A673 (cell line): Measurements from ENCODE around the gene KANSL1. TPM values are rescaled to one million over a fixed set of nuclear protein-coding genes. Genes with fewer than 3 reads are reported as not detected.

Experiments
- BruUV-seq: library from RNA; stranded (reverse); fragments of 400-500 nt; replicated peaks from 2 replicates; lab custom pipeline; 2021; lab: Mats Ljungman, UMichigan
- CTCF ChIA-PET: fragments of 300-600 bp; sonication (Branson Sonifier 250); formaldehyde crosslinking; loops from one replicate; lab custom pipeline; 2022; ENCODE audit warnings: antibody characterized with exemption; lab: Charles Lee
- POLR2A ChIA-PET: fragments of 300-600 bp; sonication (Branson Sonifier 250); formaldehyde crosslinking; loops from one replicate; lab custom pipeline; 2022; ENCODE audit warnings: antibody characterized with exemption; ENCODE audit not compliant: low non-redundant PET; lab: Charles Lee
- DNase-seq: peaks from one replicate; pipeline ENCODE4 v3.0.0-alpha.2; 2015; ENCODE audit warnings: low spot score
- H3K27ac ChIP-seq: fragments of 200-600 bp; sonication (generic); 2 replicates; pipeline ENCODE4 v1.5.1; 2016; ENCODE audit warnings: mixed run types, low read depth, mild to moderate bottlenecking, mixed read lengths, antibody characterized with exemption, low read length; ENCODE audit not compliant: poor library complexity, severe bottlenecking
- H3K27me3 ChIP-seq: fragments of 200-600 bp; sonication (generic); replicated peaks from 2 replicates; pipeline ENCODE4 v1.6.1; 2017; ENCODE audit warnings: mixed run types, low read depth, mild to moderate bottlenecking, mixed read lengths, antibody characterized with exemption, low read length; ENCODE audit not compliant: insufficient read depth, poor library complexity
- H3K36me3 ChIP-seq: fragments of 200-600 bp; sonication (generic); 2 replicates; pipeline ENCODE4 v1.6.1; 2016; ENCODE audit warnings: mixed run types, mild to moderate bottlenecking, mixed read lengths, antibody characterized with exemption, low read length; ENCODE audit not compliant: insufficient read depth, poor library complexity, severe bottlenecking
- H3K4me1 ChIP-seq: fragments of 200-600 bp; sonication (generic); 2 replicates; pipeline ENCODE4 v1.6.1; 2017; ENCODE audit warnings: mixed run types, mild to moderate bottlenecking, mixed read lengths, antibody characterized with exemption, low read length; ENCODE audit not compliant: insufficient read depth, poor library complexity, severe bottlenecking
- H3K4me3 ChIP-seq: fragments of 200-600 bp; sonication (generic); 2 replicates; pipeline ENCODE4 v1.5.1; 2016; ENCODE audit warnings: low read depth, mixed run types, mild to moderate bottlenecking, mixed read lengths, low read length; ENCODE audit not compliant: poor library complexity, severe bottlenecking
- H3K9me3 ChIP-seq: fragments of 200-600 bp; sonication (generic); 2 replicates; pipeline ENCODE4 v1.6.1; 2016; ENCODE audit warnings: mixed run types, low read depth, mild to moderate bottlenecking, mixed read lengths, antibody characterized with exemption, low read length; ENCODE audit not compliant: poor library complexity, severe bottlenecking
- CTCF ChIP-seq: fragments of 300-800, 200-600 bp; sonication (generic); conservative IDR thresholded peaks from 2 replicates; pipeline ENCODE4 v1.5.1; 2017; ENCODE audit warnings: low read depth, mild to moderate bottlenecking, antibody characterized with exemption, low read length, moderate library complexity, mixed read lengths
- EZH2 ChIP-seq: fragments of 200-600 bp; sonication (generic); IDR thresholded peaks from 2 replicates; pipeline ENCODE4 v1.6.1; 2017; ENCODE audit warnings: borderline replicate concordance, low read depth, mild to moderate bottlenecking, mixed read lengths, antibody characterized with exemption, low read length; ENCODE audit not compliant: poor library complexity, severe bottlenecking
- intact Hi-C: fragments of 100-400 bp; cut with micrococcal nuclease; formaldehyde crosslinking; loops from one replicate; pipeline ENCODE4 v1.10.0; 2022; ENCODE audit not compliant: unreplicated experiment
- total RNA-seq: library from RNA; stranded (reverse); gene quantifications from 2 replicates; pipeline ENCODE4 v1.2.3, GENCODE V29; 2021

KANSL1 gene
- total RNA-seq, 1 experiment from 2014 or later: 64.9 TPM

GRCh38 chr17:46044989-46045388 is 148.2 kb downstream of the KANSL1 start:
- Histone ChIP-seq H3K4me3 (no peak overlapping the region), H3K27ac (no peak overlapping the region), H3K36me3 (peaks cover 17% of the 10 kb centered on the region), H3K27me3 (no peaks in the 10 kb centered on the region), H3K4me1 (no peaks in the 10 kb centered on the region), H3K9me3 (no peaks in the 10 kb centered on the region)
- ChIA-PET CTCF (interaction anchor here (0.6 to 1.9 kb wide), 4 partner anchors 126 to 168 kb away, joined by 3 to 10 read pairs (median 6); partner anchors contain the start of gene KANSL1), POLR2A (interaction anchor here (0.7 kb wide), 1 partner anchor 140 kb away, joined by 5 read pairs; no protein-coding TSS in a partner anchor)
- no TSS peak for BruUV-seq
- no peak for DNase-seq
- intact Hi-C loops: loop anchor here (2.0 to 10.0 kb wide), 2 partner anchors 150 to 168 kb away; partner anchors contain the start of gene KANSL1
- TF ChIP-seq EZH2 (no peak), CTCF (no peak)

GRCh38 chr17:46044286-46044928 is 148.8 kb downstream of the KANSL1 start:
- DNase-seq: peak; percentile 81
- no peak for TF ChIP-seq EZH2
- peak; percentile 74 for TF ChIP-seq CTCF
- no peaks in the 10 kb centered on the region for H3K4me1 ChIP-seq
- no peaks in the 10 kb centered on the region for H3K9me3 ChIP-seq
- CTCF ChIA-PET: interaction anchor here (0.6 to 1.9 kb wide), 4 partner anchors 125 to 169 kb away, joined by 3 to 10 read pairs (median 6); partner anchors contain the start of gene KANSL1
- no peak overlapping the region for H3K4me3 ChIP-seq
- BruUV-seq: no TSS peak
- H3K36me3 ChIP-seq: peaks cover 21% of the 10 kb centered on the region
- intact Hi-C loops: loop anchor here (2.0 to 10.0 kb wide), 2 partner anchors 150 to 168 kb away; partner anchors contain the start of gene KANSL1
- POLR2A ChIA-PET: interaction anchor here (0.7 kb wide), 1 partner anchor 141 kb away, joined by 5 read pairs; no protein-coding TSS in a partner anchor
- H3K27ac ChIP-seq: no peak overlapping the region
- no peaks in the 10 kb centered on the region for H3K27me3 ChIP-seq

GRCh38 chr17:46043606-46044005 is 149.6 kb downstream of the KANSL1 start:
- ChIA-PET POLR2A (no interaction called here), CTCF (interaction anchor here (1.1 to 1.9 kb wide), 3 partner anchors 143 to 169 kb away, joined by 4 to 10 read pairs (median 8); partner anchors contain the start of gene KANSL1)
- peaks cover 29% of the 10 kb centered on the region for H3K36me3 ChIP-seq

More at GRCh38 chr17:46043606-46044005, 149.6 kb downstream of the KANSL1 start:
- intact Hi-C loops: loop anchor here (2.0 to 10.0 kb wide), 2 partner anchors 151 to 169 kb away; partner anchors contain the start of gene KANSL1
- no peaks in the 10 kb centered on the region for H3K27me3 ChIP-seq
- H3K9me3 ChIP-seq: no peaks in the 10 kb centered on the region
- BruUV-seq: no TSS peak
- H3K4me3 ChIP-seq: no peak overlapping the region
- H3K27ac ChIP-seq: no peak overlapping the region
- DNase-seq: no peak
- no peaks in the 10 kb centered on the region for H3K4me1 ChIP-seq
- TF ChIP-seq EZH2 (no peak), CTCF (no peak)
